ENCODE results near the gene THADA.
A peak's percentile ranks its signal among the peaks of the same experiment; 100 is the strongest.
"Not testable (repeated sequence)": the region's sequence is repeated elsewhere in the genome, so short reads cannot be mapped to it uniquely, and the experiment has no call there.

The THADA gene

DNA sequence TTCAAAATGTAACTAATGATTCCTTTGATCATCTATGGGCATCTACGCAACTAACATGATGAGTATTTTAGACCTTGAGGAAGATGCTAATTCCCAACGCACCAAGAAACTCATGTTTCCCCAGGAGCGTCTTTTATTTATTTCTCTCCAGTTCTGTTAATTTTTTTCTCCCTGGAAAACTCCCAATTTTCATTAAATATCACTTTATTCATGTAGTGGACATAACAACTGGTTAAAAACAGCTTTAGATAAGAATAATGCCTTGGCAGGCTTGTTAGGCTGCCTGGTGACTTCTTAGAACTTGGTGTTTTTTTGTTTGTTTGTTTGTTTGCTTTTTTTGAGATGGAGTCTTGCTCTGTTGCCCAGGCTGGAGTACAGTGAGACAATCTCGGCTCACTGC, 306.5 kb downstream of the THADA start:
- DNase-seq = no peak

GRCh38 chr2:43288417-43289305, 307.2 kb downstream of the THADA start:
- peak; percentile 30 for DNase-seq

DNA sequence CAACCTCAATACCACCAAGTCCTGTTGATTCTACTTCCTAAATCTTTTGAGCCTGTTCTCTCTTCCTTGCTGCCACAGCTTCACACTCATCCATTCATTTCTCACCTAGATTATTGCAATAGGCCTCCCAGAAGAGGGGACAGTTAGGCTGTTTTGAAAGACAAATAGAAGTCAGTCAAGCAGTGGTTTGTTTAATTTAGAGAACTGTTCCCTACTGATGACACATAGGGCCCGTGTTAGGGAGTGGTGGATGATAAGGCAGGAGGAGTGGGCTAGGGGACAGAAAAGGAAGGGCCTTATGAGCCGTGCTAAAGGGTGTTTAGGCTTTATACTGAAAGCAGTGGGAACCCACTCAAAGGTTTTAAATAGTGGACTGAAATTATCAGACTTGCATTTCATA, 309.9 kb downstream of the THADA start:
- no peak for DNase-seq

- no peak for DNase-seq
These were observed 310.9 kb downstream of the THADA start for GRCh38 chr2:43284967-43285366.

DNA sequence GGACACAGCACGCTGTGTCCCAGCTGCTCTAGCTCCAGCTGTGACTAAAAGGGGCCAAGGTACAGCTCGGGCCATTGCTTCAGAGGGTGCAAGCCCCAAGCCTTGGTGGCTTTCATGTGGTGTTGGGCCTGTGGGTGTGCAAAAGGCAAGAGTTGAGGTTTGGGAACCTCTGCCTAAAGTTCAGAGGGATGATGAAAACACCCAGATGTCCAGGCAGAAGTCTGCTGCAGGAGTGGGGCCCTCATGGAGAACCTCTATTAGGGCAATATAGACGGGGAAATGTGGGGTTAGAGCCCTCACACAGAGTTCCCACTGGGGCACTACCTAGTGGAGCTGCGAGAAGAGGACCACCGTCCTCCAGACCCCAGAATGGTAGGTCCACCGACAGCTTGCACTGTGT, 311.5 kb downstream of the THADA start:
- not testable (repeated sequence) for DNase-seq

DNA sequence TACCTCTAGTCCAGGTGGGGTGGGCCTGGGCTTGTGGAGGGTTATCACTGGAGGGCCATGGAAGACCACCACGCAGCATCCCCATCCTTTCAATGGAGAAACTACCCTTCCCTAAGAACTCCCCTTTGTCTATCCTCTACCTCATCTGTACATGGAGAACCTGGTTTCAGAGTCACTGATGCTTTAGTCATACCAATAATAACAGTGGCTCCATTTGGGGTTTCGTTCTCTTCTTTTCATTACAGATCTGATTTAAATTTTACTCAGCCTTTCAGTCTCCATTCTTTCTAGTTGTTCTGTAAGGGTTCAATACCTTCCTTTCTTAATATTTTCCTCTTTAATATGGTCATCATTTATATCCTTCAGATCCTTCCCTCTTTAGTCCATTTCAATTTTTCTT, 314.8 kb downstream of the THADA start:
- DNase-seq = no peak

- no peak for DNase-seq
These were observed 316.5 kb downstream of the THADA start for GRCh38 chr2:43279317-43279840.

DNA sequence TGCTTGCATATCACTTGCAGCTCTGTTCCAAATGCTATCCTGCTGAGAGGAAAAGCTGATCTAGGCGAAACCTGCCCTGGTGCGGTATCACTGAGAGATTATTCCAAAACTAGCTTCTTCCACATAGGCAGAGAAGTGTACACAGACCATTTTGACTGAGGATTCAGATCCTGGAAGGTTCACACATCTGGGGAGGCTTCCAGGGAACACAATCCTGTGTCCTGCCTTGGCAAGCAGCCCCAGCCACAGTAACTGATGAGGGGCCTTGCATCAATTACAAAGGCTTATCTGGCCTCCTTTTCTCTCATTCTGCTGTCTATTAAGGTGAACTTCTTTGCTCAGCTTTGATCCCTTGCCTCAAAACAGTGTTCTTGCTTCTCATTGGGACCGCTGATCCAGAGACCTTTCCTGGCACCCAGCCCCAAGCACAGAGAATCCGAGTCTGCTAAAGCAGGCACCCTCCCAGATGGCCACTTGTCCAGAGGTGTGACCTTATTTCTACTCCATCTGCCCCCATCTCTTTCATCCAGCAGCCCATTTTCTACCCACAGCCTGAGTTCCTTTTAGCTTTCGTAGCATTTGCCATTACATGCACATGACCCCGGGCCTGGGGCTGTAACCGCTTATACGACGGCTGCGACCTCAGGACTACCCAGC, 317.1 kb downstream of the THADA start:
- DNase-seq = no peak

DNA sequence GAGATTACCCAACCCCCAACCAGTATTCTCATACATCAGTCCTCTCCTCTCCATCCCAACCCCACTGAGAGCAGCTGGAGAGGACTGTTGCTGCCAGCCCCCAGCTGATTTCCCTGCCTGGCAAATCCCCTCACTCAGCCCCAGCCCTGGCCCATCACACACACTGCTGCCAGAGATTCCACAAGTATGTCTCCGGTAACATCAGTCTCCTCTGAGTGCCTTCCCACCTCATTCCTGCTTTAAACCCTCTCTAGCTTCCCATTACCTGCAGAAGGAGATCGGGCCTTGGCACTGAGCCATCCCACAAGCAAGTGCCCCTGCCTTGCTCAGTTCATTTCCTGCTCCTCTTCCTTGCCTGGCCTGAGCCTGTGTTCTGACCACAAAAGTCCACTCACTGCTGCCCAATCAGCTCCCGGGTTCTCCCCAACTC, 318.9 kb downstream of the THADA start:
- DNase-seq = no peak

- DNase-seq = no peak
These were observed 319.4 kb downstream of the THADA start for GRCh38 chr2:43276266-43276941.

- DNase-seq = no peak
These were observed 321.1 kb downstream of the THADA start for GRCh38 chr2:43274721-43275120.

DNA sequence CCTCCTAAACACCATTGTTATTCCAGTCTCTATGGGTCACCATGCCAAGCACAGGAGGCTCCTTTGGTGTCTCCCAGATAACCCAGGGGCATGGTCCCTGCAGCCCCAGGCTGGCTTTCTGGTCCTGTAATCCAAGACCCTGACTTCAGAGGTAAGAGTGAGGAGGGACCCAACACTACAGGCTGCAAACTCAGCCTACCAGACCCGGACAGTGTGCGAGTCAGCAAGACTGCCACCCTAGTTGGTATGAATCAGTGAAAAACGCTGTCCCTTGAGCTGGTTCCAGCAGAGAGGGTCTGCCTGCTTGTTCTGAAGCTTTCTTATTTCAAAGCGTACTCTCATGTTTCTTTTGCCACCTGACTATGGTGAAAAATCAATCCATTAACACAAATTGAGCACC, 321.8 kb downstream of the THADA start:
- DNase-seq = no peak

DNA sequence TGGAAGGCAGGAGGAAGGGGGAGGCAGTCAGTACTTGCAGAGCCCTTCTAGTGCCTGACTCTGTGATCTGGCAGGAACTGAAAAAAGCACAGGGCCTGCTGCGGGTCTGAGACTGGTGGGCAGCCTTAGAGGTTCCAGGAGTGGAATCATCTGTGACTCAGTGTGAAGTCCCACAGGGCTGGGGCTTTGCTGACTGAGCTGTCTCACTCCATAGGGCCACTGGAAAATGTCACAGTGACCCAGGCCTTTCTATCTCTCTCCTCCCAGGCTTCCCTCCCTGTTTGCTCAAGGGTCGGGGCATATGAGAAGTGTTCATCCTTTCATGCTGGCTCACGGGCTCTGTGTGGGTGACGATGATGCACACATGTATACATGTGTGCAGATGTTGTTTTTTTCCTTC, 322.3 kb downstream of the THADA start:
- no peak for DNase-seq

- peak; percentile 24 for DNase-seq
These were observed 324.8 kb downstream of the THADA start for GRCh38 chr2:43270930-43271615.

DNA sequence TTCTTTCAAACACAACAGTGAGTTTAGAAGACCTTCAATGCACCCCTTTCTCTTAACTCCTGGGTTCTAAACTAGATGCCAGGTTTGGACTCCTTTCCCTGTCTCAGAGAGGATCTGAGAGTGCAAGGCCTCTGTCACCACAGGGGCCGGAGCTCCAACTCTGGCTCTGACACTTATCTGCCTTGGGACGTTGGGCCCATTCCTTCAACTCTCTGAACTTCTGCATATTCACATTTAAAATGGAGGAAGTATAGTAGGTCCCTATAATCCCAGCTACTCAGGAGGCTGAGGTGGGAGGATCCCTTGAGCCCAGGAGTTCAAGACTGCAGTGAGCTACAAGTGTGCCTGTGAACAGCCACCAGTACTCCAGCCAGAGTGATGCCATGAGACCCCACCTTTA, 325.4 kb downstream of the THADA start:
- no peak for DNase-seq

DNA sequence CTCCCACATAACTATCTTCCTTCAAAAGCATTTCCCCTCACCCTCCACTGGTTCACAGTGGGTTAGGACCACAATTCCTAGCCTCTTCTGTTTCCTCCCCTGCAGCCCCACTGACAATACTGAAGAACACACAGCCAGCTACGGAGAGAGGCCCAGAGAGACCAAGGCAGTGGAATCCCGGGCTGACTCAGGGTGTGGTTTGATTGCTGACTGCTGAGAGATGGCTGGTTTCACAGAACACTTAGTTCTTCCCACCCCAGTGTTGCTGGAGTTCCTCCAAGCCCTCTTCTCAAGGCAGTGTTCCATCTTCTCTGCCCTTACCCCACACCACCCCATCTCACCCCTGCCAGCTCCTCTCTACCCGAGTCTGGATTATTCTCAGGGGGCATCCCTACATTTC, 326.1 kb downstream of the THADA start:
- no peak for DNase-seq

DNA sequence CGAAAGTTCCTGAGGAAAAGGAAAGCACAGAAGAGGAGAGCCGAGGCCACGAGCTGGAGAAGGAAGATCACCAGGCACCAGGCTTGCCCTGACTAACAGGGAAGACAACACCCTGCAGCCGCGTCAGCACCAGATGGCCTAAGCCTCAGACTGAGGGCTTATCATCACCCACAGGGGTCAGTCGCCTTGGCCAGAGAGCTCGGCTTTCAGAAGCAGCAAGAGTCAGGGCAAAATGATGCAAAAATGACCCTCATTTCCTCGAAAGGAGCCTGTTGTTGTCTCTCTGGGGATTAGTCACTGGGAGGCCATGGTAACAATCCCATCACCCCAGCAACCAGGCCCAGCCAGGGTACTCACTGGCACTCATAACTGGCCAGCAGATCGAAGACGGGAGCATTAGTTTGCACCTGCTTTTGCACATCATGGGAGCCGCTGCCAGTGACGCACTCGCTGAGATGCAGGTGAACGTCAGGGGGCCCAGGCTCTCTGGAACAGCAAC, 326.7 kb downstream of the THADA start:
- no peak for DNase-seq

DNA sequence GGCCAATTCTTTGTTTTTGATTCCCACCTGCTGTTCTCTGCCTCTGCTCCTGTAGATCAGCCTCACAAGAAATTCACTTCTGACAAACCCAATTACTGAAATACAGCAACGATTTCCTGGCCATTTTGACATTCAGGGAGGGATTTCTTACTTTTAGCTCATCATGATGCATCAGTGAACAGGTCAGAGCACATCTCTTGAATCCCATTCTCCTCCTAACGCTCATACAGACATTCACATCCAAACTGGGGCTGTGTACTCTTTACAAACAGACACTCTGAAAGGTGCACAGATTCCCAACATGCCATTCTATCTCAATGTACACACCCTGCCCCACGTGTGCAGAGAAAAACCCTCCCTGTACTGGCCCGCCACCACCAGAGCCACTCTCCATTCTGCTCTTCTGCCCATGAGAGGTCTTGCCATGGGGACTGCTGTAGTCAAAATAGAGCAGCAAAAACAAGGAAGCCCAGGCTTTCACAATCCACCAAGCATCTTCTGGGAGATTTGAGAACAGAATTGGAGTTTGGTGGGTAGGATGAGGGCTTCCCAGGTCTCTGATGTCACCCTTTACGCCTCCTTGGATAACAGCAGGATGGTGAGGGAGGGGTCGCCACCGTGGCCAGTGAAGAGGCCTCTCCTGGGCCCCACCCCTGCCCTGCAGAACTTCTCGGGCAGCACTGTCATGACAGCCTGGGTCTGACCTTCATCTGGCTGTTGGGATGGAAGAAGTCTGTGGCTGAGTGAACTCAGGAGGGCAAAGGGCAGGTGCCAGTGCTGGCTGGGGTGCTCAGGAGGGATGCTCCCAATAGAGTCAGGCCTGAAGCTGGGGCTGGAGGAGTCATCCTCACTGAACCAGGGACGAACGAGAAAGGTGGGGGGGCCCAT, 327.5 kb downstream of the THADA start:
- DNase-seq = no peak

GRCh38 chr2:43267381-43267780, 328.5 kb downstream of the THADA start:
- no peak for DNase-seq

- no peak for DNase-seq
These were observed 329.1 kb downstream of the THADA start for GRCh38 chr2:43266711-43267111.

- DNase-seq = no peak
These were observed 330.4 kb downstream of the THADA start for GRCh38 chr2:43265421-43265820.

DNA sequence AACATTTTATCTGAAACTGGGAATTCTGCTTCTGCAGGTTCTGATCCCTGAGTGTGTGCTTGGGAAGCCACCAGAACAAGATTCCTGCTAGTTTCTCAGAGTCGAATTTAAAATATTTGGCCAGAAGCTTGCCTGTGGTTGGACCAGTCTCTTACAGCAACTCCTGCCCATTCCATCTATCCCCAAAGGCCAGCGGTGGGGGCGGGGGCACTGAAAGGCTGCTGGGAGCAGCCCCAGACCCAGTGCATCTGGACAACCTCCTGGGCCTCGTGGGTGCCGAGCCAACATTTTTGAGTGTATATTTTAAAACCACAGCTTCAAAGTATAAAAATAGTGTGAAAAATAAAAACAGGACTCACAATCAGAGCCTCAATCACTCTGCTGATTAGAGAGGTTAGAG, 330.8 kb downstream of the THADA start:
- no peak for DNase-seq

All from hematopoietic multipotent progenitor cell treated with erythropoietin and hydrocortisone succinate and interleukin-3 and kit ligand, for 8 days (in vitro differentiated cells).